ENCODE results near the gene DDIT4. TPM values are rescaled to one million over a fixed set of nuclear protein-coding genes. Genes with fewer than 3 reads are reported as not detected.

DDIT4 gene
- total and polyA plus RNA-seq, 2 experiments from 2014 or later: 144 to 188 TPM

GRCh38 chr10:72263613-72264241 lies 10.0 kb upstream of the DDIT4 start:
- WGBS, 2 experiments (ENCODE audit: low coverage in 1 of 2, low lambda C conversion rate in 2 of 2, missing lambda C conversion rate in 2 of 2): 90 to 94% methylated on average over 6 of the region's 6 CpGs
- Histone ChIP-seq H3K4me2 (ENCODE audit: unreplicated experiment) (no peak overlapping the region), H3K9ac (no peak overlapping the region), H3F3A (ENCODE audit: insufficient read depth) (0 out of 2 replicates have a peak, but pooled peaks cover 4% of the 10 kb centered on the region), H4K20me1 (ENCODE audit: insufficient read depth) (no peaks in the 10 kb centered on the region), H3K36me3 (ENCODE audit: low read depth) (no peaks in the 10 kb centered on the region), H3K4me3 (no peak overlapping the region), H3K79me2 (ENCODE audit: insufficient read depth) (no peaks in the 10 kb centered on the region), H3K9me3 (ENCODE audit: low read depth) (no peaks in the 10 kb centered on the region), H2AFZ (no peak overlapping the region), H3K9me2 (ENCODE audit: insufficient read depth) (no peaks in the 10 kb centered on the region), H3K4me1 (ENCODE audit: insufficient read depth) (peaks cover 26% of the 10 kb centered on the region), H3K27ac (no peak overlapping the region), H3K27me3 (replicated peaks; ENCODE audit: insufficient read depth) (no peaks in the 10 kb centered on the region)
- TF ChIP-seq EZH2phosphoT487 (IDR thresholded peaks at IDR 0.05; ENCODE audit: insufficient read depth, low read depth): no peak
- TF ChIP-seq EZH2 (IDR thresholded peaks at IDR 0.05; ENCODE audit: insufficient read depth, poor library complexity, severe bottlenecking): no peak
- in situ Hi-C loops (cut with MboI): no loop called here
- no peak for DNase-seq

GRCh38 chr10:72264536-72264935 lies 9.2 kb upstream of the DDIT4 start:
- Histone ChIP-seq H2AFZ (no peak overlapping the region), H3K36me3 (ENCODE audit: low read depth) (no peaks in the 10 kb centered on the region), H3K4me1 (ENCODE audit: insufficient read depth) (peaks cover 20% of the 10 kb centered on the region), H3K4me2 (ENCODE audit: unreplicated experiment) (no peak overlapping the region), H3K9ac (no peak overlapping the region), H3F3A (ENCODE audit: insufficient read depth) (0 out of 2 replicates have a peak, but pooled peaks cover 4% of the 10 kb centered on the region), H3K27ac (no peak overlapping the region), H3K27me3 (replicated peaks; ENCODE audit: insufficient read depth) (no peaks in the 10 kb centered on the region), H3K4me3 (no peak overlapping the region), H3K9me2 (ENCODE audit: insufficient read depth) (no peaks in the 10 kb centered on the region), H3K9me3 (ENCODE audit: low read depth) (no peaks in the 10 kb centered on the region), H3K79me2 (ENCODE audit: insufficient read depth) (no peaks in the 10 kb centered on the region), H4K20me1 (ENCODE audit: insufficient read depth) (no peaks in the 10 kb centered on the region)
- no peak for TF ChIP-seq EZH2 (IDR thresholded peaks at IDR 0.05; ENCODE audit: insufficient read depth, poor library complexity, severe bottlenecking)
- TF ChIP-seq EZH2phosphoT487 (IDR thresholded peaks at IDR 0.05; ENCODE audit: insufficient read depth, low read depth): no peak
- DNase-seq: no peak
- 82 to 100% methylated on average over 1 of the region's 1 CpG for WGBS, 2 experiments (ENCODE audit: low coverage in 1 of 2, low lambda C conversion rate in 2 of 2, missing lambda C conversion rate in 2 of 2)
- in situ Hi-C loops (cut with MboI): no loop called here

DNA sequence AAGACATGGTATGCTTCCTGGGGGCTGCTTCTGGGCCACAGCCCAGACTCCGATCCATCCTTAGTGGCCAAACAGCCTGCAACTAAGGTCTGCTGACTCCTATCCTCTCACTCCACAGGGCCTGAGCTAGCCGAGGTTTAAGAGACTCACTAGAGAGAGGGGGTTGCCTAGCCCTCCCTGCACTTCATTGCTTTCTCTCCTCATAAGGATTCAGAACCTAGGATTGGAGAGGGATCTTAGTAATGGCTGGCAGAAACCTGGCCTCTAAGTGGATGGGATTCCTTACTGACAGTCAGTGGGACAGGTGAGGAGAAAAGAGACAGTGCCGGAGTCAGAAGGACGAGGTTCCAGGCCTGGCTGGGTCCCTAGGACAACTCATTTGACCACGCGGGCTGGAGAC lies 8.2 kb upstream of the DDIT4 start:
- Histone ChIP-seq H3K79me2 (ENCODE audit: insufficient read depth) (no peaks in the 10 kb centered on the region), H4K20me1 (ENCODE audit: insufficient read depth) (no peaks in the 10 kb centered on the region), H2AFZ (no peak overlapping the region), H3K36me3 (ENCODE audit: low read depth) (no peaks in the 10 kb centered on the region), H3K4me2 (ENCODE audit: unreplicated experiment) (no peak overlapping the region), H3F3A (ENCODE audit: insufficient read depth) (0 out of 2 replicates have a peak, but pooled peaks cover 4% of the 10 kb centered on the region), H3K27me3 (replicated peaks; ENCODE audit: insufficient read depth) (no peaks in the 10 kb centered on the region), H3K9me3 (ENCODE audit: low read depth) (no peaks in the 10 kb centered on the region), H3K4me1 (ENCODE audit: insufficient read depth) (peaks cover 10% of the 10 kb centered on the region), H3K27ac (no peak overlapping the region), H3K4me3 (no peak overlapping the region), H3K9ac (no peak overlapping the region), H3K9me2 (ENCODE audit: insufficient read depth) (no peaks in the 10 kb centered on the region)
- WGBS, 2 experiments (ENCODE audit: low coverage in 1 of 2, low lambda C conversion rate in 2 of 2, missing lambda C conversion rate in 2 of 2): 82 to 84% methylated on average over 6 of the region's 6 CpGs
- no peak for TF ChIP-seq EZH2phosphoT487 (IDR thresholded peaks at IDR 0.05; ENCODE audit: insufficient read depth, low read depth)
- TF ChIP-seq EZH2 (IDR thresholded peaks at IDR 0.05; ENCODE audit: insufficient read depth, poor library complexity, severe bottlenecking): no peak
- in situ Hi-C loops (cut with MboI): no loop called here
- DNase-seq: no peak

GRCh38 chr10:72265990-72266865 lies 7.5 kb upstream of the DDIT4 start:
- Histone ChIP-seq H3K4me3 (no peak overlapping the region), H3K36me3 (ENCODE audit: low read depth) (no peaks in the 10 kb centered on the region), H4K20me1 (ENCODE audit: insufficient read depth) (no peaks in the 10 kb centered on the region), H3K9me3 (ENCODE audit: low read depth) (no peaks in the 10 kb centered on the region), H3K4me1 (ENCODE audit: insufficient read depth) (0 out of 2 replicates have a peak, but pooled peaks cover 5% of the 10 kb centered on the region), H3F3A (ENCODE audit: insufficient read depth) (0 out of 2 replicates have a peak, but pooled peaks cover 6% of the 10 kb centered on the region), H2AFZ (no peak overlapping the region), H3K79me2 (ENCODE audit: insufficient read depth) (no peaks in the 10 kb centered on the region), H3K27ac (no peak overlapping the region), H3K9me2 (ENCODE audit: insufficient read depth) (no peaks in the 10 kb centered on the region), H3K4me2 (ENCODE audit: unreplicated experiment) (no peak overlapping the region), H3K27me3 (replicated peaks; ENCODE audit: insufficient read depth) (no peaks in the 10 kb centered on the region), H3K9ac (no peak overlapping the region)
- WGBS, 2 experiments (ENCODE audit: low coverage in 1 of 2, low lambda C conversion rate in 2 of 2, missing lambda C conversion rate in 2 of 2): 84 to 86% methylated on average over 11 of the region's 11 CpGs
- no peak for TF ChIP-seq EZH2 (IDR thresholded peaks at IDR 0.05; ENCODE audit: insufficient read depth, poor library complexity, severe bottlenecking)
- TF ChIP-seq EZH2phosphoT487 (IDR thresholded peaks at IDR 0.05; ENCODE audit: insufficient read depth, low read depth): no peak
- in situ Hi-C loops (cut with MboI): no loop called here
- DNase-seq: no peak
